ENCODE results near the gene HK1.

GRCh38 chr10:69361303-69361614 is 83.0 kb downstream of the HK1 start:
- no peak for TF ChIP-seq CTCF (IDR thresholded peaks at IDR 0.05; ENCODE audit: borderline replicate concordance, extremely low read depth, low read length, poor library complexity, severe bottlenecking)
- no peak for TF ChIP-seq EZH2 (IDR thresholded peaks at IDR 0.05; ENCODE audit: borderline replicate concordance, low read depth, low read length, severe bottlenecking)
